ENCODE data around the gene TXNDC5.
A peak's percentile ranks its signal among the peaks of the same experiment; 100 is the strongest.
"Not testable (repeated sequence)": the region's sequence is repeated elsewhere in the genome, so short reads cannot be mapped to it uniquely, and the experiment has no call there.

The TXNDC5 gene

DNA sequence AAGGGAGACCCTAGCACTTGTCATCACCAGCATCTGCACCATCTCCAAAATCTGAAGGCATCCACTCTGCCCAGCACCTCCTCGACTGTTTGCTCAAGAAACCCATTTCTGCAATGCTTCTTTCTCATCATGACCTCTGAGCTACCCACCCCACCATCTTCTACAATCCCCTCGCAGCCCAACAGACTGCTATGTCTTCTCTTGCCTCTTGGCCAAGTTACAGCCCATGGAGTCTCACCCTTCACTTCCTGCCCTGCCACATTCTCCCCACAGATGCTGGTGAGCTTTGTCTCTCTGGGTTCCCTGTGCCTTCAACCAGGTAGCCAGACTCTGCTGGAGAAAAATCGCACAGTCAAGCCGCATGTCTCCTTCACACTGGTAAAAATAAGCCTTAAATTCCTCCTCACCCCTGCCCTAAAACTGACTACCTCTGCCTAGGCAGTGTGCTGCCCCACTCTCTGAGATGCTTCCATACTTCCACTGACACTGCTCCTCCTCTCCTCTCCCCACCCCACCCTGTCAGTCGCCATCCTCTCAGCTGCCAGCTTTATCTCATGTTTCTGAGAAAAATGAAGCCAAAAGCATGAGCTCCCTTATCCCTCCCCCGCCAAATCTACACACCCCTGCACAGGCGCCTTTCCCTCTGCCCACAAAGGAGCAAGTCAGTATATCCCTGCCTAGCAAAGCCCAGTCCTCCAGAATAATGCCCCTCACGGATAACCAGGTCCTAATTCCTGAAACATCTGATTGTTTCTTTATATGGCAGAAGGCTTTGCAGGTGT lies 2.3 kb upstream of the TXNDC5 start:
- DNase-seq, result no peak

DNA sequence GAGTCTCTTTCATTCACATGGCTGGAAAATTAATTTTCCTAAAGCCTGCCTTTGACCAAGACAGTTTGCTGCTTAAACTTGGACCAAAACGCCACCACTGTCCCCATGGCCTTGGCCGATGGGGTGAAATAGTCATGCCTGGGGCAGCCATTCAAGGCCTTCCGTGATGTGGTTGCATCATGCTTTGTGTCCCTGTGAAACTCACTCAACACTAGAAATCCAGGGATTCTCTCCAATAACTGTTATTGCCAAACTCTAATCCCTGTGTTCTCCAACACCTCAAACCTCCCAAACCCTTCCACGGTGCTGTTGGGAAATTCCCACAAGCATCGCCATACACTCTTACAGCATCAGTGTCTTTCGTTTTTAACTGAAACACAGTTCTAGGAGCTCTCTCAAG lies 1.4 kb upstream of the TXNDC5 start:
- no peak for DNase-seq

DNA sequence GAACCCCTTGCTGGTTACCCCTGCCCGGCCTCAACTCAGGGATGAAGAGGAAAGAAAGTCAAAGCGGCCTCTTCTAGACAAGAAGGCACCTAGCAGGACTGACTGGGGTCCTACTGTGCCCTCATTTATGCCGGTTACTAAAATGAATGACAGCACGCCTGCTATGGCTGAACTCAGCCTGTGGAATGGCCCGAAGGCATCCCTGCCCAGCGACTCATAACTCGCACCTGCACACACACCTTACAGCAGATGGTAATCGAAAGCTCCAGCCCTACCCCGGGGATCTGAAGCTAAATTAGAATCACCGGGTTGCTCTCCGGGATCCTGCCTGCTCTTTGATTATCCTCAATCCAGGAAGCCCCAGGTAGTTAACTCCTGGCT lies 747 bp upstream of the TXNDC5 start:
- peak; percentile 66 for DNase-seq

DNA sequence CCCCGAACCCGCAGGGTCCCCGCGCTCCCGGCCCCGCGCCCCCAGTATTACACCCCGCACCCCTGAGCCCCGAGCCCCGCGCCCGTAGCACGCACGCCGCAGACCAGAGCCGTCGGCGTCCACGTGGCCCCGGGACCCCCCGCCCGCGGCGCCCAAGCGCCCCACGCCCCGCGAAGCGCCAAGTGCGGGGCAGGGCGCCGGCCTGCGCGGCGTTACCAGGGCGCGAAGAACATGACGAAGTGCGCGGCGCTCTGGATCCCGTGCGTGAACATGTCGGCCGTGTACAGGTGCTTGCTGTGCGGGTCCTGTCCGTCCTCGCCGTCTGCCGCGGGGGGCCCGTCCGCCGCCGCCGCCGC lies 312 bp downstream of the TXNDC5 start:
- peak; percentile 54 for DNase-seq

DNA sequence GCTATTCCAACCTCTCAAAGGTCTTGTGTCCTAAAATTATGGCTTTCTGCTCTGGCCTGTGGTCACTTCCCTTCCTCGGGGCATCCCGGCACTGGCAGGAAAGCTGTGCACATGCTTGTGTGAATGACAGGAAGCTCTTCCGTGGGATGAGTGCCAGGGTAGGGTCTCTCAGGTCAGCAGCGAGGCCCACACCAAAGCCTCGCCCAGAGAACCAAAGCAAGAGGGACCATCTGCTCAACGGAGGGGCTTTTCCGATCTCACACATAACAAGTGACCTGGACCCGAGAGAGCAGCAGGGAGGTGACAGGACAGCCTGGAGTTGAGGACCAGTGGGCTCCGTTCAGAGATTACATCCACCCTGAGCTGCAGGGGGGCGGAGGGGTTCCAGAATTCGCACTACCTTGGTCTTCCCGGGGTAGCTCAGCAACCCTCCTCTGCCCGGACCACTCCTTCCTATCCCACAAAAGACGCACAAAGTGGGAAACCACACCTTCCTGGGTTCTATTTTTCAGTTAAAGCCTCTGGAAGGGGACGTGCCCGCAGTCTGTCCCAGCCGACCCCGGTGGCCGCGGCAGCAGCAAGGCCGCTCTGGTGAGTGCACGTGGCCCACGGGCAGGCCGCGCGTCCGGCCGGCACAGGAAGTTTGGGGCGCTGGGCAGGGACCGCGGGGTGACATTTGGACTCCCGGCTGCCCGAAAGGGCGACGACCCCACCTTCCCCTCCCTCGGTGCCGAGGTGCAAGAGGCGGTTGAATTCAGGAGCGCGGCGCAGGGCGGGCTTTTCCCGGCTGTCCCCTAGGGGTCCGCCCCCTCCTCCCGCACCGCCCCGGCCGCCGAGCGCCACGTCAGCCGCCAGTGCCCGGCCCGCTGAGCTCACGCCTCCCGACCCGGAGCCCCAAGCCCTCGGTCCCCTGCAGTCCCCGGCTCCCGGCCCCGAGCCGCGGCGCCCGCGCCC lies 988 bp downstream of the TXNDC5 start:
- DNase-seq, result peak; percentile 15

DNA sequence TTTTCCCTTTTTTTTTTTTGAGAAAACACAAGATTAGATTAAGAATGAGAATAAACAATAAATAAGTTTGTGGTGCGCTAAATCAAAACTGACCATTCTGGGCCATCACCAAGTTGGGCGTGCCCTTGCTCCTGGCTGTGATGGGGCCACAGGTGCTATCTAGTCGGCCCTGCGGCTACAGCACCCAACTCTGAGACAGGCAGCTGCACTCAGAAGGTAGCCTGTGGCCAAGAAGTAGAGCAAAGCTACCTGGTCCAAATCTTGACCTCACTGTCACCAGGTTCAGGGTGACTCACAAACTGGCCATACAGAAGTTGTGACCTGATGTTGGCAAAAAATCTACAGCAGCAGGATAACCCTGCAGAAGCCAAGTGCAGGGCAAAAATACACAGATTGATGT lies 3.4 kb downstream of the TXNDC5 start:
- no peak for DNase-seq

DNA sequence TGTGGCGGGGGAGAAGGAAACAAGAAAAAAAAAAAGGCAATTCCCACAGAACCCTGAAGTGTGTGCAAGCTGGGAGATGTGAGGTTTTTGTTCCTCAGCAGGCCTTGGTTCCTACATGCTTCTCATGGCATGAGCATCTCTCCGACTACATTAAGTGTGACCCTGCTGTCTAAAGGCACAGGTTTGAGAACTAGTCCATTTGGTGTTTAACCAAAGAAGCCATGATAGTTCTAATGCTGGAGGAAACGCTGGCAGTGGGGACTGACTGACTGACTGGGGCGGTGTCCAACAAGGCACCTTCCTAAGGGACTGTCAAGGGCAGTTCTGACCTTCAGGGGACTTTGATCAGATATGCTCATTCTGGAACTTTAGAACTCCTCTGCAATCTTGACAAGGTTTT lies 3.8 kb downstream of the TXNDC5 start:
- no peak for DNase-seq

DNA sequence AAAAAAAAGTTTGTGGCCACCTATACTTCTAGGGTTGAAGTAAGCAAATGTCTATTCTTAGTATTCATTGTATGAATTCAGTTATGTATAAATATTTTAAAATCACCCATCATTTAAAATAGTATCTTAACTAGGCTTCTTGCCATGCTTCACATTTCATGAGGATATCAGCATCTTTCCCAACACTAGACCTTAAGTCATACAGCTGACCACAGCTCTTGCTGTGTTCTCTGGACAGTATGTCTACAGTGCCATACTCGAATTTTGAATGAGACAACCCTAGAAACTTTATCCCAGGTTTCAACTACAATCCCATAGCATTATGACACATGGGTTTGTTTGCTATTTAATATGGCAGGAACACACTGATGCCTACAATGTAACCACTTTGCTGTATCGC lies 5.2 kb downstream of the TXNDC5 start:
- no peak for DNase-seq

DNA sequence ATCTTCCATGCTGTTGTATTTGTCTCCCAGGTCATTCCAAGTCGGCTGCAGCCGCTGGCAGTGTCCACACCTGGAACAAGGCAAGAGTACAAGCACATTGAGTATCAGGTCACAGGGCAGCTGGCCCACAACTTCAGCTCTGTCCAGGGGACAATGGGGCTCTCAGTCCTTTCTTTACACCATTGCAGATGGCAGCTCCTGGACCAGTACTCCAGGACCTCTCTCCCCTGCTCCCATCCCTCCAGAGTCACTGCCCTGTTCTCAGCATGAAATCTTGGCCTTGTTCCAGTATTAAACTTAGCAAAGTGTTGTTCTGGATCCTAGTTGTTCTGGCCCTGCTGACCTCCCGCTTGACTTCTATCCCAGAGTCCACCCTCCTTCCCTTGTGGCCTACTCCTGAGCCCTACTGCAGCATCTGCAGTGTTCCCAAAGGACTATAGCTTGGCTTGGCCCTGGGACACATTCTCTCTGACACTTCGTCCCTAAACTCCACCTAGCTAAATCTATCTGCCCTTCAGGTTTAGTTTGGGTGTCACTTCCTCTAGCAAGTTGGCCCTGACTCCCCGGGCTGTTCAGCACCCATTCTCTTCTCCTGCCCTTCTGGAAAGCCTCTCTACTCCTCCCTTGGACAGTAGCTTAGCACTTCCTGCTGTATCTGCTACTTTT lies 5.8 kb downstream of the TXNDC5 start:
- no peak for DNase-seq

DNA sequence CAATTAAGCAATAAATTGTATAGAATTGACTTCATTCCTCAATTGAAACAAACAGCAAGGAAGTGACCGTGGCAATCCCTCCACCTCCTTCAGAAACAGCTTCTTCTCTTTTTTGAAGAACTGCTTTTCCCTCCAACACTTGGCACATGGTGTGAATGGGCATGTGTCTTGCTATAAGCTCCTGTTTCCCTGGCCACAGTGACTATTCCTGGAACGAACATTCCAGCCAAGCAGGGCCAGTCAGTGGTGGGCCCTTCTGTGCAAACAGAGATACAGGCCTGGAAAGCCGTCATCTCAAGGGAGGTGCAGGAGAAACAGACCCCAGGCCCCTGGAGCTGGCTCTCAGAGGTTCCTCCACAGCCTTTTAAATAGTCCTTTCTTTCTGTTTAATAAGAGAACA lies 6.9 kb downstream of the TXNDC5 start:
- no peak for DNase-seq

DNA sequence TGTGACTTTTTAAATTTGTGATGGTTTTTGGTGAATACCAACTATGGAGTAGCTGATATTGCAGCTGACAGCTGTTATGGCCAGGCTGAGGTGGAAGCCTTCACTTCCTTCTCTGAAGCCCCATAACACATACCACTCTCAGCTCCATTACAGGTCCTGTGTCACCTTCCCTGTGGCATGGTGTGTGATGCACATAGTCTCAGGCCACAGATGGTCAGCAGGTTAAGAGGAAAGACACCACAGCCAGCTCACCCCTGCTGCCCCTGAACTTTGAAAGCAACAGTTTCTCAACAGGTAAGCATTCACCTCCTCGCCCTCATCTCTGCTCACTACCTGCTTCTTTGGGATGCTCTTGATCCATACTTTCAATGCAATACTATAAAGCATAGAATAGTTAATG lies 7.7 kb downstream of the TXNDC5 start:
- DNase-seq, result no peak

DNA sequence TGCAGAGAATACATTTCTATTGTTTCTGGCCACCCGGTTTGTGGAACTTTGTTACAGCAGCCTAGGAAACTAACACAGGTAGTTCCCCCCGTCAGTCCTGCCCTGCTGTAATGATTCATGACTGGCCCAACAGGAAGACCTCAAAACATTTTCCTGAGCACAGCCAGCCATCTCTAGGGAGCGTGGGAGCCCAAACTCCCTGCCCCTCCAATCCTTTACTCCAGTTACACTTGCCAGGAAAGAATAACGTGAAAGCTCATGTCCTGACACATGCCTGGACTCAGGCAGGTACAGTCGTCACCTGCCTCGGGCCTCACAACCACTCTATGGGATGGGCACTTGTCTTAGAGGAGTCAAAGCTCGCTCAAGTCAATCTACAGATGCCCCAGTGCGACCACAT lies 8.4 kb downstream of the TXNDC5 start:
- no peak for DNase-seq

DNA sequence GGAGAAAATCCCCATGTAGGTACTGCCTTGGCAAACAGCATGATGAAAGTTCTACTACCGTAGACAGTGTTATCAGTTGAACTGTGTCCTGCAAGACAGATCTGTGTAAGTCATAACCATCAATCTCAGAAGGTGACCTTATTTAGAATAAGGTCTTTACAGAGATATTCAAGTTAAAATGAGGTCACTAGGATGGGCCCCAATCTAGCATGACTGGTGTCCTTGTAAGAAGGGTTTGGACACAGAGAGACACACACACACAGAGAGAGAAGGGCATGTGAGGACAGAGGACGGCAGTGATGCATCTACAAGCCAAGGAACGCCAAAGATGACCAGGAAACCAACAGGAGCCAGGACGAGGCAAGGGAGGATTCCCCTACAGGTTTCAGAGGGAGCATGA lies 8.8 kb downstream of the TXNDC5 start:
- no peak for DNase-seq

DNA sequence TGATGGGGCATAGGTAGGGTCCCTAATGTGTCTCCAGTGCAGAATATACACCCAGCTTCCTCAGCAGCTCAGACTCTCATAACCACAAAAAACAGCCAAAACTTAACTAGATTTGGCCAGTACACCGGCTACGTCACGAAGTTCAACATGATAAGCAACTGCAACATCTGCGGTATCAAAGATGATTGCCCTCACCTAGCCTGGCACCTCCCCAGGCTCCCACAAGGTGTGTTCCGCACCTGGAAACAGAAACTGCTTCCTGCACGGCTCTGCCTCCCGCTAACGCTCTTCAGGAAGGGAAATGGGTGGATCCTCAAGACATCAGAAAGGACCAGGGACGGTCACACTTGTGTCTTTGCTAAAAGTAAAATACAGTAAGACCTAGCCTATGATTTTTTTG lies 9.5 kb downstream of the TXNDC5 start:
- DNase-seq, result no peak

DNA sequence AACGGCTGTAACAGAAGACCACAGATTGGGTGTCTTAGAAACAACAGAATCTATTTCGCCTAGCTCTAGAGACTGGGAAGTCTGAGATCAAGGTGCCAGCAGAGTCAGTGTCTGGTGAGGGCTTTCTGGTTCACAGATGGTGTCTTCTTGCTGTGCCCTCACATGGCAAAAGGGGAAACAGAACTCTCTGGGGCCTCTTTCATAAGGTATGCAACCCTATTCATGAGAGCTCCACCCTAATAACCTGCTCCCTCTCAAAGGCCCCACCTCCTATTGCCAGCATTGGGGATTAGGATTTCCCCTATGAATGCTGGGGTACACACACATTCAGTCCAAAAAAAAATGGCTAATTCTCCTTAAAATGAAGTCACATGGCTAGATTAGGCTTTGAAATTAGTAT lies 10.0 kb downstream of the TXNDC5 start:
- DNase-seq, result no peak

DNA sequence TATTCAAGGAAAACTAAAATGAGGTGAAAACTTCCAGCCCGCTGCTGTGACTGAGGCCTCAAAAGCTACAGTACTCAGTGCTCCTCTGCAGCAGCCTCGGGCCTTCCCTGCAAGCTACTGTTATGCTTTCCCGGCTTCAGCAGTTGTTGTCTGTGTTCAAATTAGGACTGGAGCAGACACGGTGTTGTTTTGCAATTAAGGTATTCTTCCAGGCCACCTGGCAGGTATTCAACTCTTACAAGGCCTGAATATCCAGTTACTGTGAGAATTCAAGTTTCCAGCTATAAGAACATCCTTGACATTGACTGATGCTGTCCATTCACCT lies 10.7 kb downstream of the TXNDC5 start:
- DNase-seq, result no peak

DNA sequence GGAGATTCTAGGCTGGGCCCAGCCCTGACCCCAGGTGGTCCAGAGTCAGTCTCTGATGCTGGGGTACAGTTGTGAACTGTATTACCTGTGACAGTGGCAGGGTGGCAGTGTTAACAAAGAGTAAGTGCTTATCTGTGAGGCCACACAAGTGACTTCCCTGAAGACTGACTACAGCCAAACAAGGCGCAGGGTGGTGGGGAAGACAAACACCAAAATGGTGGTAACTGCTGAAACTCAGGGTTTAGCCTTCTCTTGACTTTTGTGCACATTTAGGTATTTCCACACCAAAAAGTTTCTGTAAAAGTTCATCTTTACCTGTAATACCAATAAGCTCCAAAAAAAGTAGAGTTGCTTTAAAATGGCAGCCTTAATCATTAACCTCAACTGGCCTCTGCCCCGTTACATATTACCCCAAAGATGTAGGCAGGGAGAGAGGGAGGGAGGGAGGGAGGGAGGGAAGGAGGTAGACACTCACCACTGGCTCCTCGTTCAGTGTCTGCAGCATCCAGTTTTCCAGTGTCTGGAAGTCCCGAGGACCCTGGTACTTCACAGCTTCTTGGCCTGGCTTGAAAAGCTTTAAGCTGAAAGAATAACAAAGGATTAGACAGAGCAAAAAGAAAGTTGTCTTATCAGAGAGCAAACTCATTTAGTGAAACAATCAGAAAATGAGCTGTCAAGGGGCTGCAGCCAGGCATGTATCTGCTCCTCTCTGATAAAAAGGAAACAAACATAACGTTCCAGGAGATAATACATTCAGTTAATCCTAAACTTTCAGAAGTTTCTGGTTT lies 11.3 kb downstream of the TXNDC5 start:
- DNase-seq, result peak; percentile 24

DNA sequence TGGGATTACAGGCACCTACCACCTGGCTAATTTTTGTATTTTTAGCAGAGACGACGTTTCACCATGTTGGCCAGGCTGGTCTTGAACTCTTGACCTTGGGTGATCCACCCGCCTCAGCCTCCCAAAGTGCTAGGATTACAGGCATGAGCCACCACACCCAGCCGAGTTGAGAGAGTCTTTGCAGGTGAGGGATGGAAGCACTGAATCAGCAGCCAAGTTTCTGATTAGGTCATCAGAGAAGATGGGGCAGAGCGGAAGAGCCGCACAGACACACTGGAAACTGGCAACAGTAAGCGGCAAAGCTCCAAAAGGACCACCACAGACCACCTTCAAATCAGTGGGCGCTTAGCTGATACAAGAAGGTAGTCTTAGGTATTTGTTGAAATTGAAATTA lies 12.4 kb downstream of the TXNDC5 start:
- DNase-seq, result not testable (repeated sequence)

DNA sequence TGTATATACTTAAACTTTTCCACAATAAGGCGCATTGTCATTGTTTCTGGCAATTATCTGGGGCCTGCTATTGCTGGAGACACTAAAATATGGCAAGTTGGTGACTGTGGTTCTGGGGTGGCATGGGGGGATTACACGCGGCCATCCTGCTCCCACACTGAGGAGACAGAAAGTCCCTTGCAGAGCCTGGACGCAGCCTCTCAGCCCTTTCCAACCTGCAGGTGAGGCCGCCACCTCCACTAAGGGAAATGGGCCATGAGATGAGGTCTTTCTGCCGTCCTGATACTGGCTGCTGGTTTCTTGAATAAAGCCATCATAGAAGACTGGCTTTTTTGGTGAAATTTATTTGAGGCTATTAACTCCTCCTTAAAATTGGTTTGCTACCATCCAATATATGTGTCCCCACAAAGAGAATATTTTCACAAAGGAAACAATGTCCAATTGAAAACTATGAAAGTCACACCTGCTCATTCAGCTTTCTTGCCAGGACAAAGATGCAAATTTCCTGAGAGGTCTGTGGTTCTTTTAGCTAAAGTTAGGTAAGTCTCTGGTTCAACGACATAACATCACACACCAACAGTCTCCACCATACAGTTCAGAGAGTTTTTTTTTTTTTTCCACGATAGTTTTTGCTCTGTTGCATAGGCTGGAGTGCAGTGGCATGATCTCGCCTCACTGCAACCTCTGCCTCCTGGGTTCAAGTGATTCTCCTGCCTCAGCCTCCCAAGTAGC lies 13.0 kb downstream of the TXNDC5 start:
- DNase-seq, result no peak

DNA sequence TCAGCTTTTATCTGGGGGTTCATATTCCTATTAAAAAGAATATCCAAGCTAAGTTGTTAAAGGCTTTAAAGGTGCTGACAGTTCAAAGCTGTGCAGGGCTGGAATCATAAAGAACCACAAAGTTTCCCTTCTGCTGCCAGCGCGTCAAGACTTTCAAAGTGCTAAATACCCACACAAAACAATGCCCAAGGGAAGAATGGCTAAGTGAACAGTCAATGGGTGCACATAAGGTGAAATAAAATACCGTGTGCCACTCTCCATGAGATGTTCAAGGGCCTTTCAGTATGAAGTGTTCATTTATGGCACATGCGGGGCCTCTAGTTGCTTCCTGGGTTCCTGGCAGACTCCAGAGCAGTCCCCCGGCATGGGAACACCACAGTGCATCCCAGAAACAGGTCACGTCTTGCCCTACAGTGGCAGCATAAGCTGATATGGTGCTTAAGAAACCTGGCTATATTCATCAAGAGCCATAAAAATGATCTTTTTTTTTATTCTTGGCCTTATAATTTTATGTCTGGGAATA lies 14.1 kb downstream of the TXNDC5 start:
- DNase-seq, result no peak

DNA sequence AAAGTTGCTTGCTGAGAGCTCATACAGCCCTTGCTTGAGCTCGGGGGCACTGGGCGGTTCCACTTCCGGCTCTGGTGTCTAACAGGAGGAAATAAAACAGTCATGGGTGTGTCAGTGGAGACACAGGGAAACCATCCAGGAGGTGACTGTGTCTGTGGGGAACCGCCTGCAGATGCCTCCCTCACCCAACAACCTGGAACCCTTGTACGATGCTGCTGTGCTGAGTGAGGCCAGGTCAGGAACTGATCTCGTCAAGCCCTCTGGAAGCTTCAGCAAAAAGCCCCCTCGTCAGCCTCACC lies 15.5 kb downstream of the TXNDC5 start:
- DNase-seq, result no peak
